Immature natural killer cell (primary cell): ENCODE data around the gene PACS1. TPM values are rescaled to one million over a fixed set of nuclear protein-coding genes. Genes with fewer than 3 reads are reported as not detected.

Source experiments
- DNase-seq, 3 donors: peaks; one replicate each; pipeline ENCODE4 v3.0.0; 2022; ENCODE audit warnings: mixed read lengths in 1 of 3
- H3K27ac Mint-ChIP-seq, 6 donors: one replicate each; pipeline ENCODE4 v1.8.0; 2020; ENCODE audit warnings: mixed read lengths in 6 of 6, mild to moderate bottlenecking in 5 of 6, inconsistent platforms in 4 of 6, moderate library complexity in 3 of 6
- H3K27me3 Mint-ChIP-seq, 3 donors: one replicate each; pipeline ENCODE4 v1.8.0; 2020 to 2021; ENCODE audit warnings: low read depth in 3 of 3, mild to moderate bottlenecking in 3 of 3, mixed read lengths in 3 of 3, moderate library complexity in 3 of 3, inconsistent platforms in 1 of 3
- H3K36me3 Mint-ChIP-seq, 3 donors: one replicate each; pipeline ENCODE4 v1.8.0; 2020; ENCODE audit warnings: mixed read lengths in 3 of 3, inconsistent platforms in 2 of 3, mild to moderate bottlenecking in 2 of 3
- H3K4me1 Mint-ChIP-seq, 2 donors: one replicate each; pipeline ENCODE4 v1.8.0; 2020; ENCODE audit warnings: inconsistent platforms in 2 of 2, mild to moderate bottlenecking in 2 of 2, mixed read lengths in 2 of 2, moderate library complexity in 1 of 2
- H3K4me3 Mint-ChIP-seq, 5 donors: one replicate each; pipeline ENCODE4 v1.8.0; 2020; ENCODE audit warnings: mild to moderate bottlenecking in 5 of 5, mixed read lengths in 5 of 5, inconsistent platforms in 3 of 5, moderate library complexity in 3 of 5
- H3K9me3 Mint-ChIP-seq, 6 donors: one replicate each; pipeline ENCODE4 v1.8.0; 2020; ENCODE audit warnings: mild to moderate bottlenecking in 6 of 6, mixed read lengths in 6 of 6, inconsistent platforms in 4 of 6, moderate library complexity in 3 of 6
- polyA plus RNA-seq, 3 donors: library from polyadenylated mRNA; unstranded; fragments of 300-500 nt; fragmentation: Illumina TruSeq; gene quantifications; one replicate each; pipeline ENCODE4 v1.2.3, GENCODE V29; 2021

The PACS1 gene
- polyA plus RNA-seq, 3 donors from 2014 or later: 10.0 to 72.3 (median 23.9) TPM

- Mint-ChIP-seq H3K9me3 (no peaks in the 10 kb centered on the region), H3K36me3 (peaks cover 0 to 4% (median 0%) of the 10 kb centered on the region in 3 donors), H3K4me3 (no peak overlapping the region), H3K27me3 (peaks cover 0 to 2% (median 2%) of the 10 kb centered on the region in 3 donors), H3K27ac (peak overlapping the region in 1 of 6 donors; percentile 47), H3K4me1 (peaks cover 46 to 68% of the 10 kb centered on the region in 2 donors)
- DNase-seq: no peak
These were observed 114.7 kb downstream of the PACS1 start for GRCh38 chr11:66184728-66185127.

GRCh38 chr11:66186470-66186869 lies 116.4 kb downstream of the PACS1 start:
- peaks cover 56 to 81% of the 10 kb centered on the region in 2 donors for H3K4me1 Mint-ChIP-seq
- H3K9me3 Mint-ChIP-seq: no peaks in the 10 kb centered on the region
- no peak for DNase-seq
- peaks cover 0 to 2% (median 2%) of the 10 kb centered on the region in 3 donors for H3K27me3 Mint-ChIP-seq
- H3K4me3 Mint-ChIP-seq: no peak overlapping the region
- H3K27ac Mint-ChIP-seq: peak overlapping the region in 1 of 6 donors; percentile 29
- peaks cover 0 to 4% (median 0%) of the 10 kb centered on the region in 3 donors for H3K36me3 Mint-ChIP-seq

GRCh38 chr11:66187453-66187852 lies 117.4 kb downstream of the PACS1 start:
- Mint-ChIP-seq H3K4me3 (no peak overlapping the region), H3K27ac (peak overlapping the region in 2 of 6 donors; percentile 17 to 34), H3K4me1 (peaks cover 54 to 73% of the 10 kb centered on the region in 2 donors), H3K9me3 (no peaks in the 10 kb centered on the region), H3K27me3 (peaks cover 0 to 2% (median 2%) of the 10 kb centered on the region in 3 donors), H3K36me3 (peaks cover 0 to 4% (median 0%) of the 10 kb centered on the region in 3 donors)
- DNase-seq: no peak

GRCh38 chr11:66188580-66188979 lies 118.5 kb downstream of the PACS1 start:
- Mint-ChIP-seq H3K4me1 (peaks cover 50 to 72% of the 10 kb centered on the region in 2 donors), H3K27me3 (peaks cover 0 to 2% (median 2%) of the 10 kb centered on the region in 3 donors), H3K9me3 (no peaks in the 10 kb centered on the region), H3K4me3 (no peak overlapping the region), H3K36me3 (peaks cover 0 to 6% (median 4%) of the 10 kb centered on the region in 3 donors), H3K27ac (peak overlapping the region in 1 of 6 donors; percentile 40)
- no peak for DNase-seq

GRCh38 chr11:66189031-66189745 lies 119.1 kb downstream of the PACS1 start:
- H3K4me1 Mint-ChIP-seq: peaks cover 47 to 70% of the 10 kb centered on the region in 2 donors
- no peaks in the 10 kb centered on the region for H3K9me3 Mint-ChIP-seq
- peaks cover 0 to 2% (median 2%) of the 10 kb centered on the region in 3 donors for H3K27me3 Mint-ChIP-seq
- no peak for DNase-seq
- no peak overlapping the region for H3K4me3 Mint-ChIP-seq
- H3K36me3 Mint-ChIP-seq: peaks cover 0 to 8% (median 4%) of the 10 kb centered on the region in 3 donors
- H3K27ac Mint-ChIP-seq: peak overlapping the region in 1 of 6 donors; percentile 19

- peaks cover 38 to 58% of the 10 kb centered on the region in 2 donors for H3K4me1 Mint-ChIP-seq
These were observed 120.7 kb downstream of the PACS1 start for GRCh38 chr11:66190786-66191185.

GRCh38 chr11:66192181-66192863 lies 122.2 kb downstream of the PACS1 start:
- no peaks in the 10 kb centered on the region for H3K9me3 Mint-ChIP-seq
- peak overlapping the region in 2 of 6 donors; percentile 17 to 48 for H3K27ac Mint-ChIP-seq
- no peaks in the 10 kb centered on the region for H3K27me3 Mint-ChIP-seq
- peaks cover 33 to 46% of the 10 kb centered on the region in 2 donors for H3K4me1 Mint-ChIP-seq
- peaks cover 0 to 15% (median 4%) of the 10 kb centered on the region in 3 donors for H3K36me3 Mint-ChIP-seq
- H3K4me3 Mint-ChIP-seq: no peak overlapping the region
- no peak for DNase-seq

More at GRCh38 chr11:66190786-66191185, 120.7 kb downstream of the PACS1 start:
- Mint-ChIP-seq H3K27me3 (no peaks in the 10 kb centered on the region), H3K9me3 (no peaks in the 10 kb centered on the region), H3K27ac (peak overlapping the region in 1 of 6 donors; percentile 14), H3K36me3 (peaks cover 0 to 15% (median 4%) of the 10 kb centered on the region in 3 donors), H3K4me3 (no peak overlapping the region)
- DNase-seq: no peak

GRCh38 chr11:66194391-66194790 lies 124.3 kb downstream of the PACS1 start:
- no peaks in the 10 kb centered on the region for H3K9me3 Mint-ChIP-seq
- peaks cover under 1 to 24% (median 2%) of the 10 kb centered on the region in 3 donors for H3K36me3 Mint-ChIP-seq
- no peak overlapping the region for H3K4me3 Mint-ChIP-seq
- no peak for DNase-seq
- H3K4me1 Mint-ChIP-seq: peaks cover 19 to 25% of the 10 kb centered on the region in 2 donors
- H3K27ac Mint-ChIP-seq: no peak overlapping the region
- no peaks in the 10 kb centered on the region for H3K27me3 Mint-ChIP-seq

GRCh38 chr11:66195867-66196266 lies 125.8 kb downstream of the PACS1 start:
- H3K9me3 Mint-ChIP-seq: peaks cover 0 to 6% (median 3%) of the 10 kb centered on the region in 6 donors
- DNase-seq: no peak
- H3K4me3 Mint-ChIP-seq: no peak overlapping the region
- H3K27me3 Mint-ChIP-seq: no peaks in the 10 kb centered on the region
- peaks cover 7 to 32% (median 12%) of the 10 kb centered on the region in 3 donors for H3K36me3 Mint-ChIP-seq
- H3K4me1 Mint-ChIP-seq: peaks cover 12 to 13% of the 10 kb centered on the region in 2 donors
- H3K27ac Mint-ChIP-seq: no peak overlapping the region

GRCh38 chr11:66203847-66204246 lies 133.8 kb downstream of the PACS1 start:
- Mint-ChIP-seq H3K27me3 (peaks cover 0 to 2% (median 0%) of the 10 kb centered on the region in 3 donors), H3K27ac (no peak overlapping the region), H3K9me3 (peaks cover 0 to 10% (median 5%) of the 10 kb centered on the region in 6 donors), H3K4me1 (peaks cover 1 to 3% of the 10 kb centered on the region in 2 donors), H3K4me3 (no peak overlapping the region), H3K36me3 (peaks cover 11 to 17% (median 16%) of the 10 kb centered on the region in 3 donors)
- DNase-seq: no peak

- peaks cover 0 to 10% (median 5%) of the 10 kb centered on the region in 6 donors for H3K9me3 Mint-ChIP-seq
These were observed 134.3 kb downstream of the PACS1 start for GRCh38 chr11:66204412-66204811.

GRCh38 chr11:66207816-66208215 lies 137.7 kb downstream of the PACS1 start:
- DNase-seq: no peak

More at GRCh38 chr11:66204412-66204811, 134.3 kb downstream of the PACS1 start:
- H3K27me3 Mint-ChIP-seq: peaks cover 0 to 2% (median 0%) of the 10 kb centered on the region in 3 donors
- peaks cover 11 to 17% (median 13%) of the 10 kb centered on the region in 3 donors for H3K36me3 Mint-ChIP-seq
- no peak overlapping the region for H3K4me3 Mint-ChIP-seq
- peak overlapping the region in 2 of 6 donors; percentile 11 to 57 for H3K27ac Mint-ChIP-seq
- no peak for DNase-seq
- peaks cover 4 to 6% of the 10 kb centered on the region in 2 donors for H3K4me1 Mint-ChIP-seq

GRCh38 chr11:66211100-66211499 lies 141.0 kb downstream of the PACS1 start:
- peaks cover 6% of the 10 kb centered on the region in 2 donors for H3K4me1 Mint-ChIP-seq
- peak overlapping the region in 1 of 6 donors; percentile 11 for H3K27ac Mint-ChIP-seq
- no peaks in the 10 kb centered on the region for H3K27me3 Mint-ChIP-seq
- no peak overlapping the region for H3K4me3 Mint-ChIP-seq
- no peaks in the 10 kb centered on the region for H3K9me3 Mint-ChIP-seq
- DNase-seq: no peak
- peaks cover 2 to 17% (median 7%) of the 10 kb centered on the region in 3 donors for H3K36me3 Mint-ChIP-seq

More at GRCh38 chr11:66207816-66208215, 137.7 kb downstream of the PACS1 start:
- H3K9me3 Mint-ChIP-seq: no peaks in the 10 kb centered on the region
- no peak overlapping the region for H3K4me3 Mint-ChIP-seq
- peaks cover 0 to 10% (median 0%) of the 10 kb centered on the region in 3 donors for H3K36me3 Mint-ChIP-seq
- H3K27ac Mint-ChIP-seq: peak overlapping the region in 2 of 6 donors; percentile 40 to 66
- H3K27me3 Mint-ChIP-seq: no peaks in the 10 kb centered on the region
- H3K4me1 Mint-ChIP-seq: peaks cover 6% of the 10 kb centered on the region in 2 donors
